Measurements from ENCODE around the gene PLCG2.

PLCG2 gene

DNA sequence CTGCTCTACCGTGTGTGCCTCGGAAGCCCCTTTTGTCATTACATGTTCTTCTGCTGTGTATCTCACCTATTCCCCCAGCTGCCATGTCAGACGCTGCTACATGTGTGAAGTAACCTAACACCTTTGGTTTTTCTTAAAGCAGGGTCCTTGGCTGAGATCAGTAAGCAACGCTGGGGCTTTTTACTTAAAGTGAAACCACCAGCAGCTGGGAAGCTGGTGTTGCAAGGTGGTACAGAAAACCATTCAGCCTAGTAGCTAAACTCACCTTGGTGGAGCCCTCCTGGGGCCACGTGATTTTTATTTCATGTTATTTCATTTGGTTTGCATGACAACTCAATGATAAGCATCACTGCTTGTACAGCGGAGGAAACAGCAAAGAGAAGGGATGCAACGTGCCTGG is 62.6 kb downstream of the PLCG2 start:
- DNase-seq (ENCODE audit: low read depth in 2 of 3, low spot score in 2 of 3): no peak

DNA sequence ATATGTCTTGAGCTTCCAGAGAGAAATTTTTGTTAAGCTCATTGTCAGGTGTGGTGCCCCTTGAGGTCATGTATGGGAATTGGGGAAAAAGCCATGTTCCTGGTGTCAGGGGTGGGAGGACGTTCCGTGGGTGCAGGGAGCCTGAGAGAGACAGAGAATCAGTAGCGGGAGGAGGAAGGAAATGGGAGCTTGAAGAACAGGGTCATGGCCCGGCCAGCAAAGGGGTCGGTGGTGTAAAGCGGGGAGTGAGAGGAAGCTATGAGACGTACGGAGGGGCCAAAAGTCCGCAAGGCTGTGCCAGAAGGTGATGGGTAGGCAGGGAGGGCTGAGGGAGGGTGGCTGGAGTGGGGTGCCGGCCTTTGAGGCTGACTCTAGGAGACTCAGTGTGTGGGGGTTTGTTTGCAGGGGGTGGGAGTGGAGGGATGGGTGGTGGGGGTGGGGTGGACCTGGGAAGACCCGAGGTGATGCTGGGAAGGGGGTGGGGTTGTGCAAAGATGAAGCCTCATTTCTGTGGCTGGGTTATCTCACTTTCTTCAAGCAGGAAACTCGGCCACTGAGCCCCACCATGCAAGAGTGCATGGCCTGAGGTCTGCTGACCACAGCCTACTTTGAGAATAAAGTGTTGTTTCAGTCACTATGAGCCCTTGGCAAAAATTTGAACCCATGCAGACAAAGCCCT is 63.6 kb downstream of the PLCG2 start:
- no peak for DNase-seq (ENCODE audit: low read depth in 2 of 3, low spot score in 2 of 3)

DNA sequence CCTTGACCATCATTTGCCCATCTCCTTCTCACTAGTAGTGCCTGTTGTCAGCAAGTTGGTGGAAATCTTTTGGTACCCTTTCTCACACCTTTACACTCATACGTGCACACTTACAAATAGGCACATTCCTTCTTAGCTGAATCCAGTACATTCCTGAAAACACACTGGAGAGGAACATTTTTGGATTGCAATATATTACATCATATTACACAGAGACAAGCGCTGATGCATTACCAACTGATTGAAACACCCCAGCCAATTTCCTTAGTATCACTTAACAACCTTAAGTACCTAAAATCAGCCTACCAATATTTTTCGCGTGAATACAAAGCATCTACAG is 64.1 kb downstream of the PLCG2 start:
- no peak for DNase-seq (ENCODE audit: low read depth in 2 of 3, low spot score in 2 of 3)

DNA sequence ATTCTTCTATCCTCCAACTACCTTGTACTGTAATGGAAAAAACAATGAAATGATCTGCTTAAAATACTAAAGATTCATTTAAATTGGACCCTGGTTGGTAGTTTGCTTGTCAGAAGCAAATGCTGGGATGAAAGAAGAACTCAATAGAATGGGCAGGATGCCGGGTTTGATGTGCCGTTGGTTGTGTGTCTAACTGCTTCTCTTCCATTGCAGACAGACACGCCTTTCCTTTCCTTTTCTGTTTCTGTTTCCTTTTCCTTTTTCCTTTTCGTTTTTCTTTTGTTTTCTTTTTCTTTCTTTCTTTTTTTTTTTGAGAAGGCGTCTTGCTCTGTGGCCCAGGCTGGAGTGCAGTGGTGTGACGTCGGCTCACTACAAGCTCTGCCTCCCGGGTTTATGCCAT is 64.6 kb downstream of the PLCG2 start:
- DNase-seq (ENCODE audit: low read depth in 2 of 3, low spot score in 2 of 3): no peak

DNA sequence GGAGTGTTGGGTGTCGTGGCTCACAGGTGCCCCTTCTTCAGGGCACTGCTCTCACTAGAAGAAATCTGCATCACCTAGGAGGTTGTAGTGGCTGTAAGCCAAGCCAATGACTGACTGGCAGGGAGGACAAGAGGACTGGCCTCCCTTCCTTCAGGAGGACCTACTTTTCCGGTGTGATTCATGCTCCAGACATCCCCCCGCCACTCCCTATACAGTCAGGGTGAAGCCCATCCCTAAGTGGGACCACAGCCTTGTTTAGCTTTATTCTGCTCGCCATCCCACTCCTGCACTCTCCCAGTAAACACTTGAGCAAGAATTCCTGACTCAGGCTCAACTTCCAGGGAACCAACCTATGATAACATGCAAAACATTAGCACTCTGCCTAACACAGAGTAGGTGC is 67.0 kb downstream of the PLCG2 start:
- DNase-seq (ENCODE audit: low read depth in 2 of 3, low spot score in 2 of 3): no peak

DNA sequence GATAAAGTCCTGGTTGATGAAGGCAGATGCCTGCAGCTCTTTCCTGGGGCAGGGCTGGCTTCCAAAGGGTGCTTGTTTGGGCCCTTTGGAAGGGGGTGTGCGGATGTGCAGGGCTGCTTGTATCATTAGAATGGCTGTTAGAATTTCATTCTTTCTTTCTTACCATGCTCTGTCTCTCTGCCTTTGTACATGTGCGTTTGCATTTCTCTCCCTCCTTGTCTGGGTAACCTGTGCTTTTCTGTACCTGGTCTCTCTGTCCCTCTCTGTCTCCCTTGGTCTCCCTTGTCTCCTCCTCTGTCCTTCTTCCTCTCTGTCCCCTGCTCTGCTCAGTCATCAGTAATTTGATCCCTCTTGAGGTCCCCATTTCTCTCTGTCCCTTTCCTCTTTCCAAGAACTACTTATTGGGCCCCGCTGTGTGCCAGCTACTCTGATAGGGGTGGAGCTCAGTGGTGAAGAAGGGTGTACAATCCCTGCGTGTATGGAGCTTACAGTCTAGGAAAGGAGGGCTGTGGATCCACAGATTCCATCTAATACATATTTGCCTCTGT is 69.3 kb downstream of the PLCG2 start:
- DNase-seq (ENCODE audit: low read depth in 2 of 3, low spot score in 2 of 3): no peak

DNA sequence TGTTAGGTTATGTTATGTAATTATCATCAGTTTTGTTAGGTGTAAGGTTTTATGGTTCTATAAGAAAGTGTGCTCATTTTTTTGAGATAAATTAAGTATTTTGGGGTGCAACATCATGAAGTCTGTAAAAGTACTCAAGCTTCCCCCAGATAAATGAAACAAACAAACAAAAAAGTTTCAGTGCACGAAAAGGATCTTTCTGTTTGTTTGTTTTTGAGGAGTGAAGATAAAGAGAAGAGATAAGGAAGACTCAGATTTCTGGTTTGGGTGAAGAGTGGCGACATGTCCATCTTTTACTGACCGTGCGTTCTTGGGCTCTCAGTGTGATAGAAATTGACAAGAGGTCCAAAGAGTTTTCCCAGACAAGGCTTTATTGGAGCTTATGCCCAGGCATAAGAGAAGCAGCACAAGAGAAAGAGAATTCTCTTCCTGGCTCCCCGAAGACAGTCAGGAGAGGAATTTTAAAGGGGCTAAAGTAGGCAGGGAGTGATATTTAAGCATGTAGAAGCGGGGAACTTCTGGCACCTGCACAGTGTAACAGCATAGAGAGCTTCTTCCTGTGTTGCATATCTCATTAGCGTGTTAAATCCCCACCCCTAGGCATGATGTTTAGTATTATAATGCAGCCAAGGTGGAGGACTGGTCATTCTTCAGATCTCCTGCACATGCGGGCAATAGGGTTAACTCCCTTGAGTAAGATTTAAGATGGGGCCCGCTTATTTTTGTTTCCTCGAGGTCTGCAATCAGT is 71.3 kb downstream of the PLCG2 start:
- no peak for DNase-seq (ENCODE audit: low read depth in 2 of 3, low spot score in 2 of 3)

DNA sequence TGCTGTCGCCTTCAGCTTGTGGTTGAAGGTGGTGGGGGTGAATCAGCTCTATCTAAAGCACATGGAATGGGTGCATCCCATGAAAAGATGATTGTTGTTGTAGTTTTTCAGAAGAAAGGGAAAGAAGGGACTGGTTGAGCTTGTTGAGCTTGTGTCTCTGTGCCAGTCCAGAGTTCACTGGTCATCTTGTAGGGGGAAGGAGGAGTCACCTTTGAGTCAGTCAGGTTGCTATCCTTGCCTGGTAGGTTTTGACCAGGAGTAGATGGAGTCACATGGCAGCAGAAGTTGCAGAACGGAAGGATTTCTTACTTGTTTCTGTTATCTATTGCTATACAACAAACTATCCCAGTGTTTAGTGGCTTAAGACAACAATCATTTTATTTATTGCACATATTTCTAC is 73.3 kb downstream of the PLCG2 start:
- no peak for DNase-seq (ENCODE audit: low read depth in 2 of 3, low spot score in 2 of 3)

DNA sequence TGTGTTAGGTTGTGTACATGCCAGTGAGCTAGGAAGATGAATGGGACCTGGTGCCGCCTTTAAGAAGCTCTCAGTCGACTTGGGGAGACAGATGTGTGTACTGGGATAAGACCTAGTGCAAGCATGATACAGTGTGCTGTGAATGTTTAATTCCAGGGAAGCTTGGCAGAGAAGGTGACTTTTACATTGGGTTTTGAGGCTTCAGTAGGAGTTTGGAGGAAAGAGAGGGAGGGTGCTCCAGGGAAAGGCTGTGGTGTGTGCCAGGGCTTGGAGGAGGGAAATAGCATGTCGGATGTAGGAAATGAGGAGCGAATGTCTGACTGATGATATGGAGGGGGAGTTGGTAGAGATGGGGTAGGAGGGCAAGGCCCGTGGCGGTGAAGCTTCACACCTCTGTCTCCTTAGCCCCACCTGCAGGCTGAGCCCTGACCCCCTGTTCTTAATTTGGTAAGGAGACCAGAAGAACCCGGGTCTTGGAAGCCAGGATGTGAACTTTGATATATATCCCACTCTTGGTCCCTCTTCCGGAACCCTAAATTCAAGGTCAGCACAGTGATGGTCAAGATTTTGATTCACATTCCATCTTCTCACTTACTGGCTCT is 76.6 kb downstream of the PLCG2 start:
- no peak for DNase-seq (ENCODE audit: low read depth in 2 of 3, low spot score in 2 of 3)

DNA sequence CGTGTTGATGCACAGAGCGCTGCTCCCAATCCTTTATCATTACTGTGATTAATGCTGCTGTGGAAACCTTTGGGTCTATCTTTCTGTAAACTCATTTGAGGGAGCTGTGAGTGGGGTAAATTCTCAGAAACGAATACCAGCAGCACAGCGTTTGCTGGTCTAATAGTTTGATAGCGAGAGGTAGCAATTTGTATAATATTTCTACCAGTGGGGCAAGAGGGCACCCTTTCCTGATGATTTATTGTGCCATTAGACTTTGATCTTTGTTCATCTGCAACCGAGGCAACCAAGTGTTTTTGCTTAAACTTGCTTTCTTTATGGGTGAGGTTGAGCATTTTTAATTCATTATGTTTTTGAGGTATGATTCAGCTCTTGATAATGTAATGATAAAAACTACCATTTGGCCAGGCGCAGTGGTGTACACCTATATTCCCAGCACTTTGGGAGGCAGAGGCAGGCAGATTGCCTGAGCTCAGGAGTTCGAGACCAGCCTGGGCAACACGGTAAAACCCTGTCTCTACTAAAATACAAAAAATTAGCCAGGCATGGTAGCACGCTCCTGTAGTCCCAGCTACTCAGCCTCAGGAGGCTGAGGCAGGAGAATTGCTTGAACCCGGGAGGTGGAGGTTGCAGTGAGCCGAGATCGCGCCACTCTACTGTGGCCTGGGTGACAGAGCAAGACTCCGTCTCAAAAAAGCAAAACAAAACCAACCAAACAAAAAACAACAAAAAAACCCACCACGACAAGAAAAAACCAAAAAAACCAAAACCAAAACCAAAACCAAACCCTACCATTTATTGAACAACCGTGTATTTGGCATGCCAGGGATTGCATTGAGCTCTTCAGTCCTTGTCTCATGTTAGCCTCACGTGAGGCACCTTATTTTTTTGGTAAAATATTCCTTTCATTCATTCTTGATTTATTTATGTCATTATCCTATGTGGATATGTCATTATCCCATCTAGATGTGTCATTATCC is 81.5 kb downstream of the PLCG2 start:
- DNase-seq (ENCODE audit: low read depth in 2 of 3, low spot score in 2 of 3): no peak

DNA sequence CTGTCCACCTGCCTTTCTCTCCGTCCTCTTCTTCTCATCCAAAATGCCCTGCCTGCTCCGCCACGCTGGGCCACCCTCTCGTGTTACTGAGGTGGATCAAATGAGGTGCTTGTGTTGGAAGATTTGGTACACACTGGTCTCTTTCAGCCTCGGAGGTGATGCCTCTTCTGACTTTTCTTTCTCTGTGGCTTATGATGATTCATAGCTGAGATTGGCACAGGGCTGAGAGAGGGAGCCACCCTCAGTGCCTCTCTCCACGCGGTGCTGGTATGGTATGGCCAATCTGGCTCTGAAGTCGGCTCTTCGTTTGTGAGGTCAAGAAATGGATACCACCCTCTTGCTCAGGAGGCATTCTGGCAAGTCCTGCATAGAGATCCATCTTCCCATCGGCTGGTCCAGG is 82.4 kb downstream of the PLCG2 start:
- no peak for DNase-seq (ENCODE audit: low read depth in 2 of 3, low spot score in 2 of 3)

DNA sequence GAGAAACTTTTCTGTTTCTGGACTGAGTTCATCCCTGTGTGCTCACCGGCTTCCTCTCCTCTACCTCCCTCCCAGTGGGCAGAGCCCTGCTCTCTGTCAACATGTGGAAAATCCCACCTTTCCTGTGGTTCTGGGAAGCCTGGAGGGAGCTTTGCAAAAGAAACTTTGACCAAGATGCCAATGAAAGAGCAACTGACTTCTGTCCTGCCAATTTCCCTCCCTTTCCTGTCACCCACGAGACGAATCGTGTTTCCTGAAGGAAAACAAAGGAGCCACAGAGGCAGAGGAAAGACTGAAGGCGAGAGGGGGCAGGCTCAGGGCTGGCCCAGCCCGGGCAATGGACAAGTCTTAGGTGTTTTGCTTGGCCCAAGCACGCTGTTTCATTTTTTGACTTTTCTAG is 82.8 kb downstream of the PLCG2 start:
- no peak for DNase-seq (ENCODE audit: low read depth in 2 of 3, low spot score in 2 of 3)

DNA sequence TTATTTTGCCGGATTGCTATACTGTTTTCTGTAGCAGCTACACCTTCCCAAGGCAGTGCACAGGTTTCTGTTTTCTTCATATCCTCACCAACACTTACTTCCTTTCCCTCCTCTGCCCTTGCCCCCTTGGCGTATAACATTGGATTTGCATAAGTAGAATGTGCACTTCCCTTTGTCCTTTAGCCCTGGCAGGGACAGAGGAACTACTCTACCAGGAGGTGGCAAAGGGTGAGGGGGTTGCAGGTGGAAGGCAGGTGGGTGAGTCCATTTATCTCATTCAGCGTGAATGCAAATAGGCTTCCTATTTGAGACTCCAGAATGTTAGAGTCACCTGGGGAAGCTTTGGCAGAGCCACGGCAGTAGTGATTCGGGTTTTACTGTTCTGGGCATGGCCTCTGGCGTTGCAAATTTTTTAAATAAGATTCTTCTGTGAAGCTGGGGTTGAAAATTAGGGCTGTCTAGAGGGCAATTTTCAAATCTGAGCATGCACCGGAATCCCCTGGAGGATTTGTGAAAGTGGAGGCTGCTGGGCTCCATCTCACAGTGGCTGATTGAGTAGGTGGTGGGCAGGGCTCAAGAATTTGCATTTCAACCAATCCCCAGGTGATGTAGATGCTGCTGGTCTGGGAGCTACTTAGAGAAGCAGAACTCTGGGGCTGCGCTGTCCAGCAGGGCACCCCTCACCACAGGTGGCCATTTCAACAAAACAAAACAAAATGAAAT is 84.7 kb downstream of the PLCG2 start:
- no peak for DNase-seq (ENCODE audit: low read depth in 2 of 3, low spot score in 2 of 3)

DNA sequence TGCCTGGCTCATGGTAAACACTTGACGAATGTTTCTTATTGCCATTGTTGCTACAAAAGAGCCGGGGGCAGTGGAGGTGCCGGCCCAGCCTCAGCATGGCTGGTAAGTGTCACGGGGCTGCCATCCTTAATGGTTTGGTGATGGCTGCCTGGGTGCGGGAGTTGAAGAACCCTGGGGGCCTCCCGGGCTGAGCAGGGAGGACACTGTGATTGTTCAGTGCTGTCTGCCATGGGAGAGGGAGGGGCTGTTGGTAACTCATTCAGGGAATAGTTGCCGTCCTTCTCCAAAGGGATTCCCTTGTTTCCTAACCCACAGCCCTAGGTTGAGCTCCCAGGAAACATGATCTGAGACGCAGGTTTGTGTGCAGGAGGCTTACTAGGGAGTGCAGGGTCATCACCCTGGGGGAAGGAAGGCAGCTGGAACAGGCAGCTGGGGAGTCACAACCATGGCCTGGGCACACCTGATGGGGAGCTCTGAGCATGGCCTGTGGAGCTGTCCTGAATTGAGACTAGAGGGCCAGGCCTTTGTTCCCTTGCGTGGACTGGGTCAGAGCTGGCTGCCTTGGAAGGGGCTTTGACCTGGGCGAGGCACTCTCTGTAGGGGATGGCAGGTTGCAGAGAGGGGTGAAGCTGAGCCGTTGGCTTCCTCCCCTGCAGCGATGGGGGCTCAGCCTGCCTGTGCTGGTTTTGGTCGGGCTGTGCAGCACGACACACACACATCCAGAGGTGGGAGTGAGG is 85.7 kb downstream of the PLCG2 start:
- DNase-seq (ENCODE audit: low read depth in 2 of 3, low spot score in 2 of 3): no peak

DNA sequence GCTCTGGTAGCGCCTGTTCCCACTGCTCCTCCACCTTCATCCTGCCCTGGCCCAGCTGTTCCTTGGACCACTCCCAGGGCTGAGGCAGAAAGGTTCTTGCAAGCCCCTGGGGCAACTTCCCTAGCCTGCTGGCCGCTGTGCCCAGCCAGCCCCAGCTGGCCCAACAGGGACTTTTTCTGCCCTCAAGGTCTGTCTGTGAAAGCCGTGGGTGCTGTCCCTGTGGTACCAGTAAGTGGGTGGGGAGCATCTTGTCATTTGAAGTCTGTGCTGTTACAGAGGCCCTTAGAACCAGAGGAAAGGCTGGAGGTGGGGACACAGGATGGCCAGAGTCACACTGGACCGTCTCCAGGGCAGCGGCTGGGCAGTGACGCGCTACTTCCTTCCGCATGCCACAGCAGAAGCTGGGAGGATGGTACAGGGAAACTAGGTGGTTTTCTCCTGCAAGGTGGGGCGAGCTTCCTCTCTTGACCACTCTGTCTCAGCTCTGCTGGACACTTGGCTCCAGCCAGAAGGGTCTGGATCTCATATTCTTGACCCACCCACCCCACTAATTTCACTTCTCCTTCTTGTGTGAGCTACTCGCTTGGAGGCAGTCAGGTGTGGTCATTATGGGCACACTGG is 87.8 kb downstream of the PLCG2 start:
- DNase-seq (ENCODE audit: low read depth in 2 of 3, low spot score in 2 of 3): no peak

DNA sequence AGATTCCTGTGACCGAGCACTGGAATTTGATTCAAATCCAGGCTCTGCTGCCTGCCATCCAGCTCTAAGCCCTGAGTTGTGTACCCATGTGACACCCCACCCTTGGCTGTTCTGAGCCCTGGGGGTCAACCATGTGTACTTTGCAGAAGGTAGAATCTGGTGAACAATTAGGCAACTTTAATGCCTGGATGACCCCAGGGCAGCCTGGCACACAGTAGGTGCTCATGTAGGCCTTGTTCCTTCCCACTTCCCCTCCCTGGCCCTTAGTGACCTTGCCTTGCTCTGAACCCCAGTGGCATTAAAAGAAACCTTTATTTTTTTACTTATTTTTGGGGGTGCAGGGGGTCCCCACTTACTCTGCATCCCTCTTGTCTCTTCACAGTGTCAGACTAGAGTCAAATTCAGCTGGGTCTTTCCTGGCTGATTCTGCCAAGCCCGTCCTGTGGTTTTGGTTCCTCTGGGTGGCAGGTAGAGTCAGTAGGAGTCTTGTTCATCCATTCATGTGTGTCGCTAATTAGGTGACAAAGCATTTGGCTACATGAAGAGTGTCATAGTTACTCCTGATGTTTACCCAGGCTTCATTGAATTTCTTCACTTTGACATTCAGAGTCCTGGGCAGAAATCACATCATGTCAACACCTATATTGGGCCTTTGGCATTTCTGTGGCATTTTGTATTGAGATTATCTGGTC is 89.1 kb downstream of the PLCG2 start:
- DNase-seq (ENCODE audit: low read depth in 2 of 3, low spot score in 2 of 3): no peak

DNA sequence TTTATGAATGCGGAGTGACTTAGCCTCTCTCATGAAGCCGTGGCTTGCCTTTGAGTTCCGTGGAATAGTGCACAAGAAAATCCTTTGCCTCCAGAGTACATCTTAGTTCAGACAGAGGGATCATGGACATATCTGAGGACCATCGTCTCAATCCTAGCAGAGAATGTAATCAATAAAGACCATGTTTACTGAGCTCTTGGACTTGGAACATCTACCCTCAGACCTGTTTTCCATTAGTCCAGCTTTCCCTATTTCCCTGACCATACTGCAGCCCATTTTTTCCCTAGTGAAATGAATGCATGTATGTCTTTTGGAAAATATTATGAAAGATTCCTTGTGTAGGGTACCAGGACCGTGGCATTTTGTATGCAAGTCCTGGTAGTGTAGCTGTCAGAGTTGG is 90.2 kb downstream of the PLCG2 start:
- no peak for DNase-seq (ENCODE audit: low read depth in 2 of 3, low spot score in 2 of 3)

DNA sequence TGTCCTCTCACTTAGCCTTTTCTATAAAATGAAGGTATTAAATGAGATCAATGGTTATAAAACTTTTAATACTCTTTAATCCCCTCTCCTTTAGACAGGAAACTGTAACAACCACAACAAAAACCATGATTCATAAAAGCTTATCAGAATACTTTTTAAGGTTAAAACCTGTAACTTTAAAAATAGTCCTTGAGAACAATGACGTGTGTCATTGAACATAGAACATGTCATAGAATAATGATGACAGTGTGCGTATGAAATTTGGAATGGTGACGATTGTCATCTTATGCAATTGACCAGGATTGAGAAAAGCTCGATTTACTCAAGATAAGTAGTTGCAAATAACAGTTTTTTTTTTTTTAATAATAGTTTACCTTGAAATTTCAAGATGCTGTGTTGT is 94.1 kb downstream of the PLCG2 start:
- no peak for DNase-seq (ENCODE audit: low read depth in 2 of 3, low spot score in 2 of 3)

Measured in activated CD8-positive, alpha-beta memory T cell treated with anti-CD3 and anti-CD28 coated beads for 48 hours (primary cell).